Testis (tissue), 2 donors: ENCODE results near the gene DCT.
"Not testable (repeated sequence)": the region's sequence is repeated elsewhere in the genome, so short reads cannot be mapped to it uniquely, and the experiment has no call there.

Source experiments
- CTCF ChIP-seq, 3 experiments: fragments of 450-650 bp in 2 of 3; fragments of 200-600 bp in 1 of 3; sonication (generic) in 1 of 3; IDR thresholded peaks; one replicate each; pipeline ENCODE4 v1.5.1; 2016 to 2019; ENCODE audit warnings: antibody characterized with exemption in 3 of 3, mild to moderate bottlenecking in 2 of 3, moderate library complexity in 1 of 3
- POLR2A ChIP-seq: fragments of 450-650 bp; IDR thresholded peaks from one replicate; pipeline ENCODE4 v1.6.1; 2017; ENCODE audit warnings: antibody characterized with exemption, mild to moderate bottlenecking, moderate library complexity

- TF ChIP-seq CTCF (IDR thresholded peaks at IDR 0.05); POLR2A: not testable (repeated sequence)
These were observed 19.3 kb upstream of the DCT start for GRCh38 chr13:94498831-94499230.
